CD4-positive, alpha-beta T cell (primary cell): ENCODE measurements around the gene IL5RA. TPM values are rescaled to one million over a fixed set of nuclear protein-coding genes. Genes with fewer than 3 reads are reported as not detected.

ENCODE experiments used
- ATAC-seq: fragments of 200-7000 bp; cut with Tn5 transposase; one replicate; pipeline ENCODE4 v1.10.0; 2022; ENCODE audit warnings: mild to moderate bottlenecking; ENCODE audit not compliant: poor library complexity
- CTCF ChIA-PET: fragments of 350-600 bp; sonication (Branson Sonifier 250); formaldehyde crosslinking; loops from one replicate; lab custom pipeline; 2021; ENCODE audit warnings: antibody characterized with exemption, inconsistent platforms; lab: Charles Lee
- POLR2A ChIA-PET: fragments of 350-600 bp; sonication (Branson Sonifier 250); formaldehyde crosslinking; loops from one replicate; lab custom pipeline; 2021; ENCODE audit warnings: antibody characterized with exemption, inconsistent platforms; lab: Charles Lee
- DNase-seq, 14 experiments: peaks; one replicate each; pipeline ENCODE4 v3.0.0-alpha.2; 2013 to 2020; ENCODE audit warnings: mixed read lengths in 2 of 14
- H3K27ac ChIP-seq, 2 donors: one replicate each; pipeline versions ENCODE4 v1.5.1 to v1.7.0; 2013; ENCODE audit warnings: low read length in 2 of 2, low read depth in 1 of 2, mild to moderate bottlenecking in 1 of 2
- H3K27me3 ChIP-seq, 2 experiments: 1 replicate in 1 of 2; 2 replicates in 1 of 2; pipeline versions ENCODE4 v1.6.1 to v1.7.0; 2013; ENCODE audit warnings: low read length in 2 of 2, control low read depth in 1 of 2, mild to moderate bottlenecking in 1 of 2, moderate library complexity in 1 of 2; ENCODE audit not compliant: insufficient read depth in 2 of 2, control insufficient read depth in 1 of 2
- H3K36me3 ChIP-seq: one replicate; pipeline ENCODE4 v1.6.1; 2013; ENCODE audit warnings: low read length, control low read depth; ENCODE audit not compliant: insufficient read depth
- H3K4me1 ChIP-seq: one replicate; pipeline ENCODE4 v1.6.1; 2013; ENCODE audit warnings: low read length, control low read depth; ENCODE audit not compliant: insufficient read depth
- H3K4me3 ChIP-seq: one replicate; pipeline ENCODE4 v1.5.1; 2013; ENCODE audit warnings: mild to moderate bottlenecking, low read length, moderate library complexity
- H3K9me3 ChIP-seq, 2 experiments: 1 replicate in 1 of 2; 2 replicates in 1 of 2; pipeline versions ENCODE4 v1.6.1 to v1.7.0; 2013; ENCODE audit warnings: low read length in 2 of 2, mild to moderate bottlenecking in 2 of 2, control low read depth in 1 of 2, moderate library complexity in 1 of 2; ENCODE audit not compliant: control insufficient read depth in 1 of 2, insufficient read depth in 1 of 2
- H3K27ac Mint-ChIP-seq: one replicate; pipeline ENCODE4 v1.8.0; 2020; ENCODE audit warnings: mixed read lengths
- H3K27me3 Mint-ChIP-seq: one replicate; pipeline ENCODE4 v1.8.0; 2021; ENCODE audit warnings: mixed read lengths
- H3K36me3 Mint-ChIP-seq: one replicate; pipeline ENCODE4 v1.8.0; 2021; ENCODE audit warnings: low read depth, mixed read lengths
- H3K4me1 Mint-ChIP-seq: one replicate; pipeline ENCODE4 v1.8.0; 2021; ENCODE audit warnings: low read depth, mixed read lengths
- H3K4me3 Mint-ChIP-seq: one replicate; pipeline ENCODE4 v1.8.0; 2020; ENCODE audit warnings: mild to moderate bottlenecking, mixed read lengths
- H3K9me3 Mint-ChIP-seq: one replicate; pipeline ENCODE4 v1.8.0; 2020; ENCODE audit warnings: mixed read lengths
- intact Hi-C, 2 experiments: fragments of 100-400 bp; cut with DNase I in 1 of 2; cut with micrococcal nuclease in 1 of 2; formaldehyde crosslinking; loops; one replicate each; pipeline versions ENCODE4 v1.15.1 to v1.9.0; 2023 to 2025; cut with DNase I, micrococcal nuclease
- total RNA-seq, 174 experiments: library from RNA in 2 of 174; stranded (reverse) in 2 of 174; gene quantifications; one replicate each; pipeline ENCODE4 v1.2.3 and lab custom pipeline; 2021 to 2026
- TF ChIP-seq, protein P1 (sequence below): fragments of 200-600 bp; IDR thresholded peaks from one replicate; pipeline ENCODE4 v1.8.0; 2022; ENCODE audit warnings: antibody characterized with exemption, mild to moderate bottlenecking

The IL5RA gene
- total RNA-seq, 2 experiments from 2014 or later, result 0.59 to 0.99 TPM

DNA sequence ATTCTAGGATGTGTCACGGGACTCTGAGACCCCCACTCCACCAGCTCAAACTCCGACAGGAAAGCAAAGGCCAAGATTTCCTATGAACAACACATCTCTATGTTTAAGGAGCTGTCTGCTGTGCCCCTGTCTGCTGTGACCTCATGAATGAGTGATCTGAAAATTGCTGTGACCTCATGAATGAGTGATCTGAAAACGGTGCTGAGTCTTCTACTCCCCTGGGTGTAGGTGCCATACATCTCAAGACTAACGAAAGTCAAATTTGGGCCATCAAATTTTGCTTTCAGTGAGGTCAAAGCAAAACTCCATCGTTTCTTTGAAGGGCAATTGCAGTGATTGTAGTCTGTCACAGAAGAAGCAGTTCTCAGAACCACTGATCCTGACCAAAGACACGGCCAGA, 24.4 kb downstream of the IL5RA start:
- ChIA-PET CTCF (no interaction called here), POLR2A (no interaction called here)
- DNase-seq, result no peak
- intact Hi-C loops, result no loop called here
- Mint-ChIP-seq H3K9me3 (no peaks in the 10 kb centered on the region), H3K27ac (no peak overlapping the region), H3K27me3 (no peaks in the 10 kb centered on the region), H3K4me1 (no peaks in the 10 kb centered on the region), H3K4me3 (no peak overlapping the region), H3K36me3 (no peaks in the 10 kb centered on the region)
- TF ChIP-seq, protein P1, sequence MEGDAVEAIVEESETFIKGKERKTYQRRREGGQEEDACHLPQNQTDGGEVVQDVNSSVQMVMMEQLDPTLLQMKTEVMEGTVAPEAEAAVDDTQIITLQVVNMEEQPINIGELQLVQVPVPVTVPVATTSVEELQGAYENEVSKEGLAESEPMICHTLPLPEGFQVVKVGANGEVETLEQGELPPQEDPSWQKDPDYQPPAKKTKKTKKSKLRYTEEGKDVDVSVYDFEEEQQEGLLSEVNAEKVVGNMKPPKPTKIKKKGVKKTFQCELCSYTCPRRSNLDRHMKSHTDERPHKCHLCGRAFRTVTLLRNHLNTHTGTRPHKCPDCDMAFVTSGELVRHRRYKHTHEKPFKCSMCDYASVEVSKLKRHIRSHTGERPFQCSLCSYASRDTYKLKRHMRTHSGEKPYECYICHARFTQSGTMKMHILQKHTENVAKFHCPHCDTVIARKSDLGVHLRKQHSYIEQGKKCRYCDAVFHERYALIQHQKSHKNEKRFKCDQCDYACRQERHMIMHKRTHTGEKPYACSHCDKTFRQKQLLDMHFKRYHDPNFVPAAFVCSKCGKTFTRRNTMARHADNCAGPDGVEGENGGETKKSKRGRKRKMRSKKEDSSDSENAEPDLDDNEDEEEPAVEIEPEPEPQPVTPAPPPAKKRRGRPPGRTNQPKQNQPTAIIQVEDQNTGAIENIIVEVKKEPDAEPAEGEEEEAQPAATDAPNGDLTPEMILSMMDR, result no peak
- Histone ChIP-seq H3K4me3 (no peak overlapping the region), H3K4me1 (no peaks in the 10 kb centered on the region), H3K36me3 (no peaks in the 10 kb centered on the region), H3K9me3 (no peaks in the 10 kb centered on the region), H3K27me3 (no peaks in the 10 kb centered on the region), H3K27ac (no peak overlapping the region)
- ATAC-seq, result no peak

DNA sequence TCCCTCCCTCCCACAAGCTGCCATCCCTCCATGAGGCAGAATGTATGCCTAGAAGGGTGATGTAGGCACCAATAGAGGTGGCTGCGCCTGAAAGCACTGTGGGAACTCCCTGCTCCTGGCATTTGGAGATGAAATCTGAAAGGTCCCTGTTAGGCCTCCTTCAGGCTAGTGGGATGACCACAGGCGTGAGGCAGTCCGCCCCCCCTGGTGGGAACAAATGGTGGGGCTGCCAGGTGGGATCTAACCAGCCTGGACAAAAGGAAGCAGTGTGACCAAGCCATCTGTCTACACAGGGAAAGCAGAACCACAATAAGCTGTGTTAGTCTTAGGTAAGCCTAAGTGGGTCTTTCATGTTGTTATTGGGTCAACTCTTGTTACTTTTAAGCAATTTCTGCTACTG, 25.3 kb downstream of the IL5RA start:
- no peaks in the 10 kb centered on the region for H3K36me3 ChIP-seq
- Mint-ChIP-seq H3K9me3 (no peaks in the 10 kb centered on the region), H3K4me1 (no peaks in the 10 kb centered on the region), H3K27me3 (no peaks in the 10 kb centered on the region), H3K27ac (no peak overlapping the region), H3K4me3 (no peak overlapping the region), H3K36me3 (no peaks in the 10 kb centered on the region)
- ChIA-PET POLR2A (no interaction called here), CTCF (no interaction called here)
- ATAC-seq (no peak), DNase-seq (no peak)
- TF ChIP-seq, protein P1, result no peak
- H3K4me1 ChIP-seq, result no peaks in the 10 kb centered on the region
- H3K27ac ChIP-seq, result no peak overlapping the region
- no peaks in the 10 kb centered on the region for H3K9me3 ChIP-seq
- no peaks in the 10 kb centered on the region for H3K27me3 ChIP-seq
- intact Hi-C loops, result no loop called here
- H3K4me3 ChIP-seq, result no peak overlapping the region

DNA sequence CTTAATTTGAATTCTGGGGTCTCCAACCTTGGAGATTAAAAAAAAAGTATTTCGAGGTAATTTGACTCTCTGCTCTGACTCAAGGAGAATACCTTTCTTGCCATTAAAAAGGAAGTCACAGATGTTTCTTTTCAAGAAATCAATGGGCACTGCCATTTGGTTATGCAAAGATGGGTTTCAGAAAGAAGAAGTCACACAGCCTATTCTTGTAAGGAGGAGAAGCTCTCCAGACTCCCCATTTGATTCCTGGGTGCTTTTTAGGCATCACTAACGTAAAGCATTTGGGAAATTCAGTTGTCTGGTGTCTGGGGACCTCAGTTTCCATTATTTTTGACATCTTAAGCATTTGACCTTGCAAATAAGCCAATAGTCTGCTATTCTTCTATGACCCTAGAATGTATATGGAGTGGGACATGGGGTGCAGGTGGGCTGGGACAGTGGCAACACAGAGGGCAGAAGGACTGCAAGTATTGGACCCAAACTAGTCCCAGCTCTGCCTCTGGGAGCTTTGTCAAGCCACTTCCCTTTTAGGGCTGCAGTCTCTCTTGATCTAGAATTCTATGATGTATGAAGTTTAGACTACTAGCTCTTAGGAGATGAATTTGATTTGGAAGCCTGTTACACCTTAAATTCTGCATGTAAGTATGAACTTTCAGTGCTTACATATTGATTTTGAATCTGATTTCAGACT, 27.8 kb downstream of the IL5RA start:
- Histone ChIP-seq H3K27me3 (peaks cover 0 to 2% of the 10 kb centered on the region in 2 experiments), H3K27ac (no peak overlapping the region), H3K4me1 (no peaks in the 10 kb centered on the region), H3K9me3 (no peaks in the 10 kb centered on the region), H3K36me3 (no peaks in the 10 kb centered on the region), H3K4me3 (no peak overlapping the region)
- intact Hi-C loops, result no loop called here
- no peaks in the 10 kb centered on the region for H3K9me3 Mint-ChIP-seq
- POLR2A ChIA-PET, result no interaction called here
- CTCF ChIA-PET, result no interaction called here
- TF ChIP-seq, protein P1, result no peak
- peaks cover 6% of the 10 kb centered on the region for H3K27me3 Mint-ChIP-seq
- H3K36me3 Mint-ChIP-seq, result no peaks in the 10 kb centered on the region
- H3K27ac Mint-ChIP-seq, result no peak overlapping the region
- no peak overlapping the region for H3K4me3 Mint-ChIP-seq
- DNase-seq (no peak), ATAC-seq (no peak)
- H3K4me1 Mint-ChIP-seq, result no peaks in the 10 kb centered on the region
